Chondrocyte (in vitro differentiated cells): Measurements from ENCODE around the gene ENPEP. TPM values are rescaled to one million over a fixed set of nuclear protein-coding genes. Genes with fewer than 3 reads are reported as not detected.
"Not testable (repeated sequence)": the region's sequence is repeated elsewhere in the genome, so short reads cannot be mapped to it uniquely, and the experiment has no call there.

Source experiments
- DNase-seq: peaks from one replicate; pipeline ENCODE4 v3.0.0; 2021; ENCODE audit warnings: mixed read lengths, low spot score
- H3K27ac Mint-ChIP-seq: one replicate; pipeline ENCODE4 v1.8.0; 2021; ENCODE audit warnings: mild to moderate bottlenecking, moderate library complexity, mixed read lengths; ENCODE audit not compliant: unreplicated experiment
- H3K27me3 Mint-ChIP-seq: 2 replicates; pipeline ENCODE4 v1.8.0; 2021; ENCODE audit warnings: low read depth, mixed read lengths
- H3K36me3 Mint-ChIP-seq: 2 replicates; pipeline ENCODE4 v1.8.0; 2021; ENCODE audit warnings: low read depth, mixed read lengths
- H3K4me1 Mint-ChIP-seq: 2 replicates; pipeline ENCODE4 v1.8.0; 2021; ENCODE audit warnings: low read depth, mild to moderate bottlenecking, mixed read lengths
- H3K4me3 Mint-ChIP-seq: one replicate; pipeline ENCODE4 v1.8.0; 2021; ENCODE audit warnings: mild to moderate bottlenecking, moderate library complexity, mixed read lengths; ENCODE audit not compliant: unreplicated experiment
- H3K9me3 Mint-ChIP-seq: 2 replicates; pipeline ENCODE4 v1.8.0; 2021; ENCODE audit warnings: low read depth, mixed read lengths
- total RNA-seq: library from RNA; stranded (reverse); gene quantifications from 3 replicates; pipeline ENCODE4 v1.2.1, GENCODE V29; 2021
- TF ChIP-seq, protein P1 (sequence below): fragments of 200-600 bp; sonication (generic); IDR thresholded peaks from 2 replicates; pipeline ENCODE4 v1.5.0; 2021; ENCODE audit warnings: antibody characterized with exemption, mild to moderate bottlenecking, moderate library complexity

ENPEP gene
- total RNA-seq, 1 donor from 2014 or later = 2.2 TPM

DNA sequence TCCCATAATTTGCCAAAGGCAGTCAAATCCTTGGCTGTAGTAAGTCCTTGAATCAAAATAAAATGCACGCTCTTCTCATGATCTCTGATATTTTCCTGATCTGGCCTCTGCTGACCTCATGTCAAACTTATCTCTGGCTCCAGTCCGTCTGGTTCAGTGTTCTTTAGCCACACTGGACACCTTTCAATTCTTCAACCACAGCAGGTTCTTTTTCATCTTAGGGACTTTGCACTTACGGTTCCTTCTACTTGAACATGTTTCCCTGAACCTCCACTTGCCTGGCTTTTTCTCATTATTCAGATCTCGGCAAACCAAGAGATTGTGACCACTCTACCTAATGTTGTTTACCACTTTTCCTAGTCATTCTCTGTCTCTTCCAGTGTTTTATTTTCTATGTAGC, 10.3 kb downstream of the ENPEP start:
- Mint-ChIP-seq H3K4me1 (peaks cover 44% of the 10 kb centered on the region), H3K4me3 (no peak overlapping the region), H3K9me3 (no peaks in the 10 kb centered on the region), H3K27ac (peak overlapping the region; percentile 84), H3K27me3 (no peaks in the 10 kb centered on the region), H3K36me3 (no peaks in the 10 kb centered on the region)
- no peak for DNase-seq
- TF ChIP-seq, protein P1, sequence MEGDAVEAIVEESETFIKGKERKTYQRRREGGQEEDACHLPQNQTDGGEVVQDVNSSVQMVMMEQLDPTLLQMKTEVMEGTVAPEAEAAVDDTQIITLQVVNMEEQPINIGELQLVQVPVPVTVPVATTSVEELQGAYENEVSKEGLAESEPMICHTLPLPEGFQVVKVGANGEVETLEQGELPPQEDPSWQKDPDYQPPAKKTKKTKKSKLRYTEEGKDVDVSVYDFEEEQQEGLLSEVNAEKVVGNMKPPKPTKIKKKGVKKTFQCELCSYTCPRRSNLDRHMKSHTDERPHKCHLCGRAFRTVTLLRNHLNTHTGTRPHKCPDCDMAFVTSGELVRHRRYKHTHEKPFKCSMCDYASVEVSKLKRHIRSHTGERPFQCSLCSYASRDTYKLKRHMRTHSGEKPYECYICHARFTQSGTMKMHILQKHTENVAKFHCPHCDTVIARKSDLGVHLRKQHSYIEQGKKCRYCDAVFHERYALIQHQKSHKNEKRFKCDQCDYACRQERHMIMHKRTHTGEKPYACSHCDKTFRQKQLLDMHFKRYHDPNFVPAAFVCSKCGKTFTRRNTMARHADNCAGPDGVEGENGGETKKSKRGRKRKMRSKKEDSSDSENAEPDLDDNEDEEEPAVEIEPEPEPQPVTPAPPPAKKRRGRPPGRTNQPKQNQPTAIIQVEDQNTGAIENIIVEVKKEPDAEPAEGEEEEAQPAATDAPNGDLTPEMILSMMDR = no peak

DNA sequence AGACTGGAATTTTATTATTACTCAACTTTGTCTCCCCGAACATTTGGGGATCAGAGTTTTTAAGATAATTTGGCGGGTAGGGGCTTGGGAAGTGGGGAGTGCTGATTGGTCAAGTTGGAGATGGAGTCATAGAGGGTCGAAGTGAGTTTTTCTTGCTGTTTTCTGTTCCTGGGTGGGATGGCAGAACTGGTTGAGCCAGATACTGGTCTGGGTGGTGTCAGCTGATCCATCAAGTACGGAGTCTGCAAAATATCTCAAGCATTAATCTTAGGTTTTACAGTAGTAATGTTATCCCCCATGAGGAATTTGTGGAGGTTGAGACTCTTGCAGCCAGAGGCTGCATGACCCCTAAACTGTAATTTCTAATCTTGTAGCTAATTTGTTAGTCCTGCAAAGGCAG, 10.9 kb downstream of the ENPEP start:
- not testable (repeated sequence) for DNase-seq, H3K36me3 Mint-ChIP-seq, H3K4me3 Mint-ChIP-seq, H3K27me3 Mint-ChIP-seq, H3K9me3 Mint-ChIP-seq
- Mint-ChIP-seq H3K4me1 (peaks cover 39% of the 10 kb centered on the region), H3K27ac (peak overlapping the region; percentile 13)

DNA sequence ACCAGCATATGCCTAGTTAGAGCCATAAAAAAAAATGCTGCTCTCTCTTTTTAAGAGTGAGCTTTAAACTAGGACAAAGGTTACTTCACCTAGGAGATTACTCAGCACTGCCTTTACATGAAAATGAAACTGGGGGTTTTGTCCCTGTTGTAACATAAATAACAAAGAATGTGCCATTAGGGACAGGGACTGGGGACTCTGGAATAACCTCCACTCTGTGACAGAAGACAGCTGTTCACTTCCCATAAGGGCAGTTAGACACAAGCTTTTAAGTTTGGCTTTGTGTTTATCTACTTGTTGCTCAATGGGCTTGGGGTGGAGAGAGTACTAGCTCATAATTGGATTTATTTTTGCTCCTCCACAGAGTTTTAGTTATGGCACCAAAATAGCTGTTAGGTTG, 11.9 kb downstream of the ENPEP start:
- Mint-ChIP-seq H3K4me1 (peaks cover 39% of the 10 kb centered on the region), H3K9me3 (no peaks in the 10 kb centered on the region), H3K27me3 (no peaks in the 10 kb centered on the region), H3K27ac (peak overlapping the region; percentile 73), H3K4me3 (no peak overlapping the region), H3K36me3 (no peaks in the 10 kb centered on the region)
- TF ChIP-seq, protein P1 = no peak
- DNase-seq = no peak

DNA sequence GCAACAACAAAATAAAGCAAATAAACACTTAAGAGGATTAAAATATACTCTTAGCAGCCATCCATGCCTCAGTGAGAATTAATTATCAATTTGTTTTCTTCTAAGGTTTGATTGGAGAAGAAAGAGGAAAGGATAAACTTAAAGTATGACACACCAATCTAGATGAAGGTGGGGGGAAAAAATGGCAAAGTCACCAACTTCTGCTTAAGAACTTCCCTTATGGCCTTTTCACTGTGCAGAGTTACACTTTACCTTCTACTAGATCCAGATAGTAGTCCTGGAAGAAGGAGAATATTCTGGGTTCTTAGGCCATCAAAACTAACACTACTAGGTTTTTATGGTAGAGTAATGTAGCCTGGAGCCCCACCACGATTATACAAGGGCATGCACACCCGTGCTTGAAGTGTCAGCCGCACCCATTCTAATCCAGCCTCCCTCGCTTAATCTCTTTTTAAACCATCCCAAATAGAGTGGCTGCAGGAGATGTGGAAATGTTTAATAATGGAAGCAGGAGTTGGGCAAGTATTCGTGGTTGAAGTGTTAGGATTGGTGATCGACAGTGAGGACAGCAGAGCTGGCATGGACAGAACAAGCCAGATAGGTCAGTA, 14.1 kb downstream of the ENPEP start:
- H3K27me3 Mint-ChIP-seq = no peaks in the 10 kb centered on the region
- H3K36me3 Mint-ChIP-seq = no peaks in the 10 kb centered on the region
- H3K4me1 Mint-ChIP-seq = peaks cover 38% of the 10 kb centered on the region
- H3K27ac Mint-ChIP-seq = no peak overlapping the region
- H3K4me3 Mint-ChIP-seq = no peak overlapping the region
- DNase-seq = no peak
- H3K9me3 Mint-ChIP-seq = no peaks in the 10 kb centered on the region
- TF ChIP-seq, protein P1 = no peak

DNA sequence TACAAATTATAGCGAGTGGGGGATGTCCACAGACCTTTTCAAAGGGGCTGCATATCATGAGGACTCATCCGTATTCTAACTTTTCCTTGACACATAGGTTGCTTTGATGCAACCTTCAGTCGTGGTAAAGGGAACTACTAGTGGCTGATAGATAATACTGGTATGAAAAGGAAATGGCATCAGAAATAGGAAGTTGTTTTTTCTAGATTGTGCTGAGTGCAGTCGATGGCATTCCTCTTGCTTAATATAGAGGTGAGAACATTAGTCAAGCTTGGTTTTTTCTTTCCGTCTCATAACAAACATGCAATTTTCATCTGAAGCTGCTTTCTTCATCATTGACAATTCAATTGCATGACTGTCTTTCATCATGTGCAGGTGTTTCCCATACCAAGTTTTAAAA, 16.6 kb downstream of the ENPEP start:
- H3K27ac Mint-ChIP-seq = no peak overlapping the region
- peaks cover 18% of the 10 kb centered on the region for H3K4me1 Mint-ChIP-seq
- TF ChIP-seq, protein P1 = no peak
- no peaks in the 10 kb centered on the region for H3K9me3 Mint-ChIP-seq
- H3K36me3 Mint-ChIP-seq = no peaks in the 10 kb centered on the region
- no peak for DNase-seq
- H3K4me3 Mint-ChIP-seq = no peak overlapping the region
- H3K27me3 Mint-ChIP-seq = no peaks in the 10 kb centered on the region

DNA sequence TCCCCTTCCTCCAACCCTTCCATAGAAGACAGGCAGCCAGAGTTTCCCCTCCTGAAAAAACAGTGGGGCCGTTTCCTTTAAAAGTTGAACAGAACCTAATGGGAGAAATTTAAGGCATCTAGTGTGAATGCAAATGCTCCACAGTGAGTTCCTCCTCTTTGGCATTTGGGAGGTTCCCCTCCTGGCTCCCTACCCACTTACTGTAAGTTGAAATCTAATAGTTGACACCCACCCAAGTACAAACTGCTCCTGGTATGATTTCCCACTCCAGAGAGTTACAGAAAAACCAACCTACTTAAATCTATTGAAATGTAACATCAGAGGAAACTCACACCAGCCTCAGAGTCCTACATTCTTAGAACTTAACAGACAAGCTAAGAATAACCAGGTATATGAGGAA, 17.6 kb downstream of the ENPEP start:
- no peak overlapping the region for H3K27ac Mint-ChIP-seq

More for the DNA sequence above, 17.6 kb downstream of the ENPEP start:
- TF ChIP-seq, protein P1 = no peak
- H3K27me3 Mint-ChIP-seq = no peaks in the 10 kb centered on the region
- H3K36me3 Mint-ChIP-seq = no peaks in the 10 kb centered on the region
- H3K4me1 Mint-ChIP-seq = peaks cover 8% of the 10 kb centered on the region
- no peaks in the 10 kb centered on the region for H3K9me3 Mint-ChIP-seq
- H3K4me3 Mint-ChIP-seq = no peak overlapping the region
- DNase-seq = no peak
